ENCODE measurements around the gene ARHGAP45. TPM values are rescaled to one million over a fixed set of nuclear protein-coding genes. Genes with fewer than 3 reads are reported as not detected.

The ARHGAP45 gene
- total and polyA plus RNA-seq, 2 donors from 2014 or later, result 11.8 to 50.0 TPM

GRCh38 chr19:1081301-1082164, 14.6 kb downstream of the ARHGAP45 start:
- no peak for FAIRE-seq
- Histone ChIP-seq H3K9me3 (ENCODE audit: control insufficient read depth in 2 of 3, insufficient read depth in 1 of 3, low read length in 3 of 3) (no peaks in the 10 kb centered on the region), H3K27ac (ENCODE audit: low read depth in 2 of 2, low read length in 2 of 2) (no peak overlapping the region), H3K36me3 (ENCODE audit: control insufficient read depth in 2 of 3, insufficient read depth in 3 of 3, low read length in 3 of 3) (no peaks in the 10 kb centered on the region), H3K27me3 (ENCODE audit: control insufficient read depth, insufficient read depth, low read length) (no peaks in the 10 kb centered on the region), H3K4me3 (ENCODE audit: low read length in 3 of 3) (no peak overlapping the region), H3K9ac (ENCODE audit: low read length in 3 of 3) (no peak overlapping the region), H3K4me1 (ENCODE audit: control insufficient read depth in 2 of 3, insufficient read depth in 2 of 3, low read depth in 1 of 3, low read length in 3 of 3) (peaks cover 0 to 7% (median 0%) of the 10 kb centered on the region in 3 donors)
- DNase-seq, result peak in 2 of 5 donors; percentile 83 to 87
- intact Hi-C loops (cut with DNase I), result no loop called here
- TF ChIP-seq CTCF (IDR thresholded peaks at IDR 0.05; ENCODE audit: borderline replicate concordance, extremely low read depth, insufficient read depth), result no peak

GRCh38 chr19:1082165-1082927, 15.4 kb downstream of the ARHGAP45 start:
- peaks cover 0 to 7% (median 0%) of the 10 kb centered on the region in 3 donors for H3K4me1 ChIP-seq (ENCODE audit: control insufficient read depth in 2 of 3, insufficient read depth in 2 of 3, low read depth in 1 of 3, low read length in 3 of 3)
- H3K27me3 ChIP-seq (ENCODE audit: control insufficient read depth, insufficient read depth, low read length), result no peaks in the 10 kb centered on the region
- H3K4me3 ChIP-seq (ENCODE audit: low read length in 3 of 3), result peak overlapping the region in 1 of 3 donors; percentile 17
- peak overlapping the region in 1 of 2 donors; percentile 41 for H3K27ac ChIP-seq (ENCODE audit: low read depth in 2 of 2, low read length in 2 of 2)
- intact Hi-C loops (cut with DNase I), result no loop called here
- no peaks in the 10 kb centered on the region for H3K36me3 ChIP-seq (ENCODE audit: control insufficient read depth in 2 of 3, insufficient read depth in 3 of 3, low read length in 3 of 3)
- DNase-seq (peak; percentile 82 to 97 (median 91)), FAIRE-seq (no peak)
- H3K9ac ChIP-seq (ENCODE audit: low read length in 3 of 3), result no peak overlapping the region
- TF ChIP-seq CTCF (IDR thresholded peaks at IDR 0.05; ENCODE audit: borderline replicate concordance, extremely low read depth, insufficient read depth), result no peak
- H3K9me3 ChIP-seq (ENCODE audit: control insufficient read depth in 2 of 3, insufficient read depth in 1 of 3, low read length in 3 of 3), result no peaks in the 10 kb centered on the region

- peaks cover 0 to 7% (median 0%) of the 10 kb centered on the region in 3 donors for H3K4me1 ChIP-seq (ENCODE audit: control insufficient read depth in 2 of 3, insufficient read depth in 2 of 3, low read depth in 1 of 3, low read length in 3 of 3)
- DNase-seq, result peak in 1 of 5 donors; percentile 84
- H3K9ac ChIP-seq (ENCODE audit: low read length in 3 of 3), result no peak overlapping the region
- no peaks in the 10 kb centered on the region for H3K9me3 ChIP-seq (ENCODE audit: control insufficient read depth in 2 of 3, insufficient read depth in 1 of 3, low read length in 3 of 3)
- FAIRE-seq, result no peak
- H3K36me3 ChIP-seq (ENCODE audit: control insufficient read depth in 2 of 3, insufficient read depth in 3 of 3, low read length in 3 of 3), result peaks cover 0 to 4% (median 0%) of the 10 kb centered on the region in 3 donors
- no peak overlapping the region for H3K27ac ChIP-seq (ENCODE audit: low read depth in 2 of 2, low read length in 2 of 2)
- H3K27me3 ChIP-seq (ENCODE audit: control insufficient read depth, insufficient read depth, low read length), result no peaks in the 10 kb centered on the region
- no peak for TF ChIP-seq CTCF (IDR thresholded peaks at IDR 0.05; ENCODE audit: borderline replicate concordance, extremely low read depth, insufficient read depth)
- intact Hi-C loops (cut with DNase I), result no loop called here
- peak overlapping the region in 1 of 3 donors; percentile 17 for H3K4me3 ChIP-seq (ENCODE audit: low read length in 3 of 3)
Observed at GRCh38 chr19:1082928-1083816, 16.2 kb downstream of the ARHGAP45 start.

Data from kidney (tissue), 14 donors.